Esophagus squamous epithelium (tissue), 5 donors: ENCODE results near the gene ADGRV1. TPM values are rescaled to one million over a fixed set of nuclear protein-coding genes. Genes with fewer than 3 reads are reported as not detected.

Experiments
- DNase-seq: peaks from one replicate; lab custom pipeline; 2025; lab: John Stamatoyannopoulos, UW
- H3K27ac ChIP-seq, 4 donors: fragments of 200-600 bp; sonication (generic); one replicate each; pipeline ENCODE4 v1.5.1; 2016 to 2019; ENCODE audit warnings: mild to moderate bottlenecking in 1 of 4
- H3K27me3 ChIP-seq, 4 donors: fragments of 200-600 bp; sonication (generic); 1 replicate in 3 of 4; 2 replicates in 1 of 4; pipeline versions ENCODE4 v1.5.1 to v1.6.0; 2017 to 2021; ENCODE audit warnings: antibody characterized with exemption in 1 of 4
- H3K36me3 ChIP-seq, 3 donors: fragments of 200-600 bp; sonication (generic); one replicate each; pipeline ENCODE4 v1.5.1; 2016 to 2019
- H3K4me1 ChIP-seq, 3 donors: fragments of 200-600 bp; sonication (generic); one replicate each; pipeline ENCODE4 v1.5.1; 2017 to 2019
- H3K4me3 ChIP-seq, 4 donors: fragments of 200-600 bp; sonication (generic); 1 replicate in 3 of 4; 2 replicates in 1 of 4; pipeline ENCODE4 v1.5.1; 2016 to 2019; ENCODE audit warnings: mild to moderate bottlenecking in 2 of 4, moderate library complexity in 1 of 4
- H3K9me3 ChIP-seq, 3 donors: fragments of 200-600 bp; sonication (generic); one replicate each; pipeline ENCODE4 v1.5.1; 2016 to 2019
- POLR2A ChIP-seq, 4 donors: fragments of 450-650 bp; IDR thresholded peaks; one replicate each; pipeline ENCODE4 v1.6.1; 2017; ENCODE audit warnings: antibody characterized with exemption in 4 of 4, mild to moderate bottlenecking in 4 of 4, moderate library complexity in 3 of 4
- WGBS, 2 donors: methylation state at CpG; one replicate each; pipeline ENCODE4 v1.1.5; 2018; 5-methylcytosine and 5-hydroxymethylcytosine counted together
- intact Hi-C: fragments of 100-400 bp; cut with DNase I; formaldehyde crosslinking; loops from one replicate; pipeline ENCODE4 v1.15.0; 2022
- total RNA-seq, 4 donors: library from RNA; depleted of rRNA; stranded (reverse); fragments of >200 nt; gene quantifications; one replicate each; pipeline ENCODE4 v1.1.0, GENCODE V29; 2016
- TF ChIP-seq, protein P1 (sequence below), 6 experiments: fragments of 450-650 bp in 4 of 6; fragments of 200-600 bp in 2 of 6; sonication (generic) in 2 of 6; IDR thresholded peaks; one replicate each; pipeline ENCODE4 v1.5.1; 2016 to 2019; ENCODE audit warnings: antibody characterized with exemption in 6 of 6, mild to moderate bottlenecking in 4 of 6, moderate library complexity in 4 of 6
- donor health status: DM: yes; HTN: yes; CAD: no.

ADGRV1 gene
- total RNA-seq, 4 donors from 2014 or later, result 1.9 to 14.1 (median 4.0) TPM

GRCh38 chr5:91146230-91146629 lies 587.6 kb downstream of the ADGRV1 start:
- no peaks in the 10 kb centered on the region for H3K9me3 ChIP-seq
- H3K4me1 ChIP-seq, result peaks cover 0 to 48% (median 28%) of the 10 kb centered on the region in 3 donors
- 41 to 57% methylated on average over 4 of the region's 4 CpGs for WGBS, 2 donors
- no peaks in the 10 kb centered on the region for H3K27me3 ChIP-seq
- H3K4me3 ChIP-seq, result no peak overlapping the region
- H3K27ac ChIP-seq, result peak overlapping the region in 1 of 4 donors; percentile 22
- intact Hi-C loops, result no loop called here
- no peak for TF ChIP-seq POLR2A (IDR thresholded peaks at IDR 0.05)
- TF ChIP-seq, protein P1, sequence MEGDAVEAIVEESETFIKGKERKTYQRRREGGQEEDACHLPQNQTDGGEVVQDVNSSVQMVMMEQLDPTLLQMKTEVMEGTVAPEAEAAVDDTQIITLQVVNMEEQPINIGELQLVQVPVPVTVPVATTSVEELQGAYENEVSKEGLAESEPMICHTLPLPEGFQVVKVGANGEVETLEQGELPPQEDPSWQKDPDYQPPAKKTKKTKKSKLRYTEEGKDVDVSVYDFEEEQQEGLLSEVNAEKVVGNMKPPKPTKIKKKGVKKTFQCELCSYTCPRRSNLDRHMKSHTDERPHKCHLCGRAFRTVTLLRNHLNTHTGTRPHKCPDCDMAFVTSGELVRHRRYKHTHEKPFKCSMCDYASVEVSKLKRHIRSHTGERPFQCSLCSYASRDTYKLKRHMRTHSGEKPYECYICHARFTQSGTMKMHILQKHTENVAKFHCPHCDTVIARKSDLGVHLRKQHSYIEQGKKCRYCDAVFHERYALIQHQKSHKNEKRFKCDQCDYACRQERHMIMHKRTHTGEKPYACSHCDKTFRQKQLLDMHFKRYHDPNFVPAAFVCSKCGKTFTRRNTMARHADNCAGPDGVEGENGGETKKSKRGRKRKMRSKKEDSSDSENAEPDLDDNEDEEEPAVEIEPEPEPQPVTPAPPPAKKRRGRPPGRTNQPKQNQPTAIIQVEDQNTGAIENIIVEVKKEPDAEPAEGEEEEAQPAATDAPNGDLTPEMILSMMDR (IDR thresholded peaks at IDR 0.05), result no peak
- H3K36me3 ChIP-seq, result no peaks in the 10 kb centered on the region
- DNase-seq, result no peak

- H3K27me3 ChIP-seq, result no peaks in the 10 kb centered on the region
- H3K36me3 ChIP-seq, result no peaks in the 10 kb centered on the region
- H3K4me1 ChIP-seq, result peaks cover 0 to 49% (median 28%) of the 10 kb centered on the region in 3 donors
- WGBS, 2 donors, result 79 to 84% methylated on average over 4 of the region's 4 CpGs
- TF ChIP-seq, protein P1 (IDR thresholded peaks at IDR 0.05), result no peak
- TF ChIP-seq POLR2A (IDR thresholded peaks at IDR 0.05), result no peak
- no peak overlapping the region for H3K27ac ChIP-seq
- intact Hi-C loops, result no loop called here
- no peak overlapping the region for H3K4me3 ChIP-seq
- H3K9me3 ChIP-seq, result no peaks in the 10 kb centered on the region
- DNase-seq, result no peak
These were observed 588.5 kb downstream of the ADGRV1 start for GRCh38 chr5:91146905-91147600.

- intact Hi-C loops, result no loop called here
- no peak for TF ChIP-seq POLR2A (IDR thresholded peaks at IDR 0.05)
- TF ChIP-seq, protein P1 (IDR thresholded peaks at IDR 0.05), result no peak
- no peak for DNase-seq
- WGBS, 2 donors, result 48 to 61% methylated on average over 1 of the region's 1 CpG
- H3K9me3 ChIP-seq, result no peaks in the 10 kb centered on the region
- no peaks in the 10 kb centered on the region for H3K27me3 ChIP-seq
- H3K27ac ChIP-seq, result peak overlapping the region in 3 of 4 donors; percentile 24 to 59 (median 58)
- H3K36me3 ChIP-seq, result no peaks in the 10 kb centered on the region
- peaks cover 0 to 39% (median 23%) of the 10 kb centered on the region in 3 donors for H3K4me1 ChIP-seq
- no peak overlapping the region for H3K4me3 ChIP-seq
These were observed 591.6 kb downstream of the ADGRV1 start for GRCh38 chr5:91150234-91150633.

DNA sequence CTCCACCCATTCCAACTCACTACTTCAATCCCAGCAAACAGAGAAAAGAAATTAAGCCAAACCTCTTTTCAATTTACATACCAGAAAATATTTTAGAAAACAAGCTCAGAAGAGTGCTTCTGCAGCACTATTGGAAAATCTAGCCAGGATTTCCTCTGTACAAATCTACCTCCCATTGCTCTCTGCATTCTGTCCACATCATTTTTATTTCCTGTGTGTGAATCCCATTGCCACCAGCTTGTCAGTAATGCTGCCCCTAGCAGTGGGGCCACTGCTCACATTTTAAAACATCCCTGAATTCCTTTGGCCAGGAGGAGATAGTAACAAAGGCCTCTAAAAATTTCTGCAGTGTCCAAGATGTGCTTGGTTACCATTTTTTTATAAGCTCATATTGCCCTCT lies 592.0 kb downstream of the ADGRV1 start:
- Histone ChIP-seq H3K36me3 (no peaks in the 10 kb centered on the region), H3K27ac (peak overlapping the region in 3 of 4 donors; percentile 24 to 59 (median 58)), H3K4me3 (no peak overlapping the region), H3K9me3 (no peaks in the 10 kb centered on the region), H3K4me1 (peaks cover 0 to 37% (median 19%) of the 10 kb centered on the region in 3 donors), H3K27me3 (no peaks in the 10 kb centered on the region)
- TF ChIP-seq, protein P1 (IDR thresholded peaks at IDR 0.05), result no peak
- TF ChIP-seq POLR2A (IDR thresholded peaks at IDR 0.05), result no peak
- DNase-seq, result no peak
- intact Hi-C loops, result no loop called here

- Histone ChIP-seq H3K36me3 (no peaks in the 10 kb centered on the region), H3K27ac (no peak overlapping the region), H3K9me3 (no peaks in the 10 kb centered on the region), H3K27me3 (no peaks in the 10 kb centered on the region), H3K4me3 (no peak overlapping the region), H3K4me1 (peaks cover 0 to 24% (median 7%) of the 10 kb centered on the region in 3 donors)
- intact Hi-C loops, result no loop called here
- no peak for DNase-seq
- no peak for TF ChIP-seq POLR2A (IDR thresholded peaks at IDR 0.05)
- TF ChIP-seq, protein P1 (IDR thresholded peaks at IDR 0.05), result no peak
- WGBS, 2 donors, result 39 to 46% methylated on average over 2 of the region's 2 CpGs
These were observed 593.4 kb downstream of the ADGRV1 start for GRCh38 chr5:91151947-91152346.
